CD4-positive, alpha-beta T cell treated with Interleukin-1 beta for 1 hour (primary cell): Measurements from ENCODE around the gene NXN.
"Not testable (repeated sequence)": the region's sequence is repeated elsewhere in the genome, so short reads cannot be mapped to it uniquely, and the experiment has no call there.

Experiments
- DNase-seq, 2 donors: peaks; one replicate each; pipeline ENCODE4 v3.0.0-alpha.2; 2020 to 2022

Gene NXN

GRCh38 chr17:1005361-1005946, 25.9 kb upstream of the NXN start:
- no peak for DNase-seq

DNA sequence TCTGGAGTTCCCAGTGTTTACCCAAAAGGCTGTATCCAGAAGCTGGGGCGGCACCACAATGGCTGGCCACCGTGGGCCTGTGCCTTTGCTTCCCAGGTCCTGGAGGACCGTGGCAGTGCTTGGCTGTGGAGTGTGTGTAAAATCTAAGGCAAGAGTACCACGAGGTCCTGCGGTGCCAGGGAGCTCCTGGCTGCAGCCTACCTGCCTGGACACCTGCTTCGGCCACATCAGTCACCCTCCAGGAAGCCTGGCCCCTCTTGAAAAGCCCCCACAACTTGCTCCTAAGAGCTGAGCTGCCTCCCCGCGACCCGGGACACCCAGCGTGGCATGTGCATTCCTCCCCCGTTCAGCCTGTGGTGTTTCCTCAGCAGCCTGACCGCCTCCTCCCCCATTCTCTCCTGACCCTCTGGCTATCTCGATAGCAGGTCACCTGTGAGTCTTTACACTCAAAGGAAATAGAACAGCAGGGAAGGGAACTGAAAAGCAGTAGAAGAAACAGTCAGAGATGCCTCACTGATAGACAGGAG, 25.3 kb upstream of the NXN start:
- DNase-seq: no peak

DNA sequence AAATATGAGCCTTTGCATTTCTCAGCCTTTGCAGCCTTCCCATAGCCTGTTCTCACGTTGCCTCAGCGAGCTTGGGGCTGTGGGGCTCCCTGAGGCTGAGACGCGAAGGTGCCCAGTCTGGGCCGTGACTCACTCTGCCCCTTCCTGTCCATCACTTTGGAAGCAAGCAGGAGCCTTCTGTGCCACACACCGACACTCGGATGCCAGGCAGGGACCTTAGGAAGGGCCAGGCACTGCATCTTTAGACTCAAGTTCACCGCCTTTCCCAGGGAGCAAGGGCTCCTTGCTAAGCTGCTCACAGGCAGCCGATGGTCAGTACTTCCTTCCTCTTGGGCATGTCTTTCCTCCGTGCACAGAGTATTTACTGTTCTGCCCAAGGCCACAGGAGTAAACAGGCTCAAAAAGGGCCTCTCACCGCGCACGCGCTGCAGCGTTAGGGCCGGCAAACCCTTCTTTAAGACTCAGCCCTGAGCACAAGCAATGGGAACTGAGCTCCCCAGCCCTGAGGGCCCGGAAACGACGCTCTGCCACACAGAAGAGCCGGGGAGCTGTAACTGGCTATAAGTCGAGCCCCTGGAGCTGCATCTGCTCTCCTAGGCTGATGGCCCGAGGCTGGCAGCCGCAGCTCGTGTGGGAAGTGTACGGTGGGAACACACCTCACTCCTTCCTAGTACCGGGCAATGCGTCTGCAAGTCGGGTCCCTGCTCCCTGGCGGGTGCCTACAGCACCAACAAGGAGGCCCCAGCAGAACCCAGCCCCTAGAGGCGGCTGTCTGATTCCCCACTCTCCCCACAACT, 24.6 kb upstream of the NXN start:
- no peak for DNase-seq

GRCh38 chr17:1003633-1003971, 24.0 kb upstream of the NXN start:
- DNase-seq: no peak

GRCh38 chr17:1002771-1003555, 23.4 kb upstream of the NXN start:
- DNase-seq: no peak

DNA sequence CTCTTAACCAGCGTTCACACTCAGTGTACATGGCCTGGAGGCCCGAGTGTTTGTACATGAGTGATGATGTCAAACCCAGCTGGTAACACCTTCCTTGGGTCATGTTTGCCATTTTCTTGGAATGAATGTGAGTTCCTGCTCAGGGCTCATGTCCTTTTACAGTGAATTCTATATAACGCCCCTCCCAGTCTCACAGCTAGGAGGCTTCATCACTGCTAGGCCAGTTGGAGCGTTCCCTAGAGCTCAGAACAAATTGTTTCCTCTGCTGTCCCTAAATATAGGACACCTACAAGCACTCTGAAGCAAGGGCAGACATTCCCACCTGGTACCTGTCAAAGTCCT, 22.8 kb upstream of the NXN start:
- no peak for DNase-seq

DNA sequence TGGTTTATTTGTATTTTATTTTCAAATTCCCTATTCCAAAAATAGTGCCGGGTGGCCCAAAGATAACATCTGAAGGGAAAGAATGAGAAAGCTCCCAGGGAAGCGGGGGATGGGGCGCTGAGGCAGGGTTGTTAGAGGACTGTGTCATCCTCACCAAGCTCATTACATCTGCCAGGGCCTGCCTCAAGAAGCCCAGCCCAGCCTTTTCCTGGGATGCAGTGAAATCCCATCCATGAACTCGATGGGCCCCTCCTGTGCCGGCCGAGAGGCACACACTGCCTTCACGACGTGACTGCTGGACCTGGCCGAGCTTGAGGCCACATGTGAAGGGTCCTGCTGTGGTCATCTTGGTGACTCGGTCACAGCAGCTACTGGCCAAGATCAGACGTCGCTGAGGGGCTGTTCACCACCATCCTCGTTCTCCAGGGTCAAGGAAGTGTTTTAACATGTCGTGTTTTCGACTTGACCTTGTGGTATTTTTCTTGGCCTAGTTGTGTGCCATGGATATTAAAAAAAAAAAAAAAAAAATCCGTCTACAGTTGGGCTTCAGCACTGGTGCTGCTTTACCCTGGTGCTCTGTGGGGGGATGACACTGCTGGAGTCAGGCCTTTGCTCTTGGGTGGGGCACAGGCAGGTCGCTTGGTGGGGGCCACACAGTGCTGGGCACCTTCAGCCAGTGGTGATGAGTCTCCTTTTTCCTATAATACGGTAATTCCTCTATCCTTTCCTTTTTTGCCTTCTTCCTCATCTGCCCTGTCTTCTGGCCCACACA, 22.2 kb upstream of the NXN start:
- DNase-seq: no peak

DNA sequence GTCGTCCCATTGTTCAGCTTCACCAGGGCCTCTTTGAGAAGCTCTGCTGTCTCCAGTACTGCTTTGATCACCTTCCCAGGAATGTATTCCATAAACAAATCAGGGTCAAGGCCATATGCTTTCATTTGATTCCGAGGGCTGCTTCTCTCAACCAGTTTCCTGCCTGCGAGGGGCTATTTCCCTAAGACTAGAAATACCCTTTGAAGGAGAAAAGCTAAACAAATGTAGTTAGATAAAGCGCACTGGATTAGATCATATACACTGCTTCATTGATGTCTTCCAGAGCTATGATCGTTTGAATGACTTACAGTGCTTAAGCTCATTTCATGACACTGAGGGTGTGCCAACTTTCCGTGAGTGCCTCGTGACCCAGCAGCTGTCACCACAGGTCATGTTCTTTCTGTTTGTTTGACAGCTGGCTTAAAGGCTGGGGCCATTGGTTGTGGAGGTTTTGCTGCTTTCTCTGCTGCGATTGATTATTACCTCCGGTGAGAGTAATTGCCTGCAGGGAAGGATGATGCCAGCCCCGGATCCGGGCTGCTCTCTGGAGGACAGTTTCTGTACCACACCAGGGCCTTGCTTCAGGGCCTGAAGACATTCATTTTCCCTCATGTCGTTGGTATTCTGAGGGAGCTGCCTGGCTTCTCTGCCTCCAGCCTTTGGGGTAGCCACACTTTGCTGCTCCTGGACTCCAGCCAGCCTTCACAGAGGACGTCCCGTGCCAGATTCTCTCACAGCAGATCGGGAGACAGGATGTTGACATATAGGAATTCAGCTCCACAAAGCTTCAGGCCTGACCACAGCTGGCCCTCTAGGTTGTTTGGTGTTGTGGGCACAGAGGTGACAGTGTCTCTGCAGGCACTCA, 21.3 kb upstream of the NXN start:
- no peak for DNase-seq

GRCh38 chr17:998111-998510, 18.5 kb upstream of the NXN start:
- DNase-seq: no peak

DNA sequence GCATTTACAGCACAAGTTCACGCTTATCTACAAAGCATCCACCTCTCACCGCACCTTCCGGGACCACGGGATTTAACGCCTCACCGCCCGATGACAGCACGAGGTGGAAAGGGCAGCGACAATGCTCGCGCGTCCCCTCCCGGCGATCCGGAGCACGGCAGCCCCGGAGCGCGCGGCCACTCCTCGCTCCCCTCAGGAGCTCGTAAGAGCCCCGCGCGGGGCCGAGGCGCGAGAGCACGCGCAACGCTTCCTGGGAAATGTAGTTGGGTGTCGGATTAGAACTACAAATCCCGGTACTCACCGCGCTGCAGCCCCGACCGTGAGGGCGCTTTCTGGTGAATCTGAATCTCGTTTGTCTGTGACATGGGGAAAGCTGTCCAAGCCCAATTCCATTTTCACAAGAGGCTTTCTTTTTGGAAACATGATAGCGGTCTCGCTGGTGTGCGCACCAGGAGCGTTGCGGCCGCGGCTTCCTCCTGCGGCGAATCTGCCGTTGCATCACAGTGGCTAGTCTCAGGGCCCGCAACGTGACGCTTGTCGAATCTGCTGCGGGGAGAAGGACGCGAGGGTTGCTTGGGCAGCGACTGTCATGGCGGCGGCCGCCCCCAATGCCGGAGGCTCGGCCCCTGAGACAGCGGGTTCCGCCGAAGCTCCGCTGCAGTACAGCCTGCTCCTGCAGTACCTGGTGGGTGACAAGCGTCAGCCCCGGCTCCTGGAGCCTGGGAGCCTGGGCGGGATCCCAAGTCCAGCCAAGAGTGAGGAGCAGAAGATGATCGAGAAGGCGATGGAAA, 17.2 kb upstream of the NXN start, which contains the start of gene TIMM22:
TIMM22 (plus strand) TSS at position 576 of the 791 bp plus-strand sequence; CDS start at position 590, 14 bp downstream.
- peak; percentile 94 to 95 for DNase-seq

- not testable (repeated sequence) for DNase-seq
These were observed 15.7 kb upstream of the NXN start for GRCh38 chr17:995324-995723.

DNA sequence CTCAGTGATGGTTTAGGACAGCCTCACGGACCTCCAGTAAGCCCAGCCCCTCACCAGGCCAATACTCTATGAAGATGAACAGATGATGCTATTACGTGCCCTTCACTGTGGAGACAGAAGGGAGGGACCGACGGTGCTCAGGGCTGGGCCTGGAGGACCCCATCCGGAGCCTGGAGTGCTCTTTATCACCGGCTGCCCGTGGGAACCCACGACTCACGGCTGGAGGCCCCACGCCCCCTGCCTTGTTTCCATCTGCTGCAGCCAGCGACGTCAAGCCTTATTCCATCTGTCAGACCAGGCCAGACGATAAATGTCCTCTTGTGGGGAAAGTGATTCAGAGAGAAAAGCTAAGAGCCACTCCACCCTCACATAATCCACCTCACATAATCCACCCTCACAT, 13.4 kb upstream of the NXN start:
- no peak for DNase-seq

DNA sequence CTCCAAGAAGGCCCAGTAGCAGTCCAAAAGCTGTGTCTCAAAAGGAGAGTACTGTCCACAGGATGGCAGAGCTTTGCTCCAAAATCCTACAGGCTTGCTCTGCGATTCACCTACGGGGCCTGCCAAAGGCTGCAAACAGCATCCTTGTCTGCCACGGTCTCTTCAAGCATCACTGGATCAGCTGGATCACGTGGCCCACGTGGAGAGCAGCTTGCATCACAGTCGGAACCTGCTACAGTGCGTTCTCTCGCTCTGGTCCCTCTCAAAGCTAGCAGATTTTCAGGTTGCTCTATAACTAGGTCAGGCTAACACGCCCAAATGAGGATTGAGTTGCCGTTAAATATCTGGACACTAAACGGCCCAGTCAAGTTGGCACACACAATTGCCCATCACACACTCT, 9.0 kb upstream of the NXN start:
- no peak for DNase-seq

DNA sequence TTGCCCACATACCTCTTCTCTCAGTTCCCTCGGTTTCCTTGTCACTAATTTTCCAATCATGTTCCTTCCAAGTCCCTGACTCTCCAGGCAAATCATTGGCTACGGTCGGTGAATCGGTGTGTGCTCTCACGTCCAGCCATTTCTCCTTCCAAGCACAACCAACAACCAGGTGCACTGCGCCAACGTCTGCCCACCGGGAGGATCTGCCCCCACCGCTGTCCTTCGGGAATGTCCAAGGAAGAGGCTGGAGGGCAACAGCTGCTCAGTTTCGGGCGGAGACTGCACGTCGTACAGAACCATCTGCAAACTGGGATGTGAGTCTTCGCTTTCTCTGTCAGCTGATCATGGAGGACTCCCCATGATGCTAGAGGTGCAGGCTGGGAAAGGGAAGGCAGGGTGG, 8.4 kb upstream of the NXN start:
- DNase-seq: no peak

DNA sequence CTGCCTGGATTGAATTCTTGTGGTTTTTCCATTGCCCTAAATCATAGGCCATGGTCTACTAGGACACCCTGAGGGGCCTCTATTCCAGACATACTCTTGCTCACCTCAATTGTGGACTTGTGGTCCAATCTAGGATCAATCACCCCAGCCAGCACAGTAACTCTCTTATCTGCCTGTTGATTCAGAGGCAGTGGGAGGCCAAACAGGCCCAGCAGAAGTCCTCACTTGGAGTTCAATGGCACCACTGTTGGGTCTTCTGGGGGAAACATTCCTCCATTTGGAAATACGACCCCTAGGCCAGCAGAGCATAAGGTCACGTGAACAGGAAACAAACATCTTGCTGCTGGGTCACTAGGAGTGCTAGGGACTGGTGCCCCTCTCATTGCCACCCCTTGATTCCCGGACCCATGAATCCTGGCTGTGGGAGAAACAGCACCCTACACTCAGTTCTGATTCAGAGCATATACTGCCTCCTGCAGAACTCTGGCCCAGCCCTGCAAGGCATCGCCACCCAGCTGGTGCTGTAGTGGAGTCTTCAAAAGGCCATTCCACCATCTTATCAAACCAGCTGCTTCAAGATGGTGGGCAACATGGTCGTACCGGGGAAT, 6.8 kb upstream of the NXN start:
- no peak for DNase-seq

GRCh38 chr17:983921-984320, 4.3 kb upstream of the NXN start:
- no peak for DNase-seq

DNA sequence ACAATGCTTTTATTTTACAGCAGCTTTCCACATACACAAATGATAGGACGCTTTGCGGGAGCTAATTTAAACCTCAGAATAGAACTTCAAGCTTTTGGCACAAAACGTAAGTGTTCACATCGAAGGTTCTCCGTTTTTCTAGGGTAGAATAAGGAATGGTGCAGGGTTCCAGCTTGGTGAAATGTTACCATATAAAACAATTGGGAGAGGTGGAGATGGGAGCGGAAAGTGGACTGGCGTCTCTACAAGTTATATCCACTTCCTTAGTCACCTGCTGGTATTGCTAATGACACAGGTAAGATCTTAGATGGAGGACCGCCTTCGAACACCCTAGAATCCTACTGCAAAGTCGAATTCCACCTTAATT, 1.7 kb upstream of the NXN start:
- DNase-seq: no peak

DNA sequence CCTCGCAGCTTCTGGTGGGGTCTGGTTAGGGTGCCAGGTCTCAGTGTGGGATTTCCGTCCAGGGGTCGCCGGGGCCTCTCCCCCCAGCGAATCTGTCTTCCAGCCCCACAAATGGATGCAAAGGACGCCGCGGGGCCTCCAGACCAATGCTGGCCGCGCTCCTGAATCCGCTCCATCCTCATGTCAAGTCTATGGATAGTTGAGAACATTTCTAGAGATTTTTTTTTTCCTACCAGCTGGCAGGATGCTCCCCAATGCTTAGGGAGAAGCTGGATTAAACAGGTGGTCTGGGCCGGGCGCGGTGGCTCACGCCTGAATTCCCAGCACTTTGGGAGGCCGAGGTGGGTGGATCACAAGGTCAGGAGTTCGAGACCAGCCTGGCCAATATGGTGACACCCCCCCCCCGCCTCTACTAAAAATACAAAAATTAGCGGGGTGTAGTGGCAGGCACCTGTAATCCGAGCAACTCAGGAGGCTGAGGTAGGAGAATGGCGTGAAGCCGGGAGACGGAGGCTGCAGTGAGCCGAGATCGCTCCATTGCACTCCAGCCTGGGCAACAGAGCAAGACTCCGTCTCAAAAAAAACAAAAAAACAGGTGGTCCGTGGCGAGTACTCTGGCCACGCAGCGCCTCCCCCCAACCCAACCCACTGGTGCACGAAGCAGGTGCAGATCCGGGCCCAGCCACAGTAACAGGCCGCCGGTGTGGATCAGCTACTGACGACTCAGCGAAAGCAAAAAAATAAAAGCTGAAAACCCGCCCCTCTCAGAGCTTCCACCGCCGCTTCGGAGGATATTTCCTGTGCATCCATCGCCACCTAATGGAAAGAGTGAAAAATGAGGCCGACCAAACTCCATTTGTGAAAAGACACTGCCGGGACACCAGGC, 1.1 kb upstream of the NXN start:
- DNase-seq: peak; percentile 86 to 89

- DNase-seq: no peak
These were observed 401 bp downstream of the NXN start for GRCh38 chr17:979212-979538.
